ENCODE measurements around the gene EIF4G3.

EIF4G3 gene

GRCh38 chr1:20956272-20956671, 220.4 kb downstream of the EIF4G3 start:
- Histone ChIP-seq H3K27ac (ENCODE audit: low read depth, low read length) (no peak overlapping the region), H3K9me3 (ENCODE audit: control insufficient read depth, insufficient read depth, low read length) (no peaks in the 10 kb centered on the region), H3K9me2 (replicated peaks; ENCODE audit: control insufficient read depth, low read length) (no peaks in the 10 kb centered on the region), H3K36me3 (ENCODE audit: control insufficient read depth, low read length) (peaks cover 6% of the 10 kb centered on the region; the same call in 1 of the 2 replicates), H3K27me3 (ENCODE audit: control insufficient read depth, low read length) (no peaks in the 10 kb centered on the region), H3K4me3 (ENCODE audit: low read length) (no peak overlapping the region), H3K79me2 (ENCODE audit: control insufficient read depth, low read length) (no peaks in the 10 kb centered on the region), H4K20me1 (ENCODE audit: control insufficient read depth, insufficient read depth, low read depth, low read length) (no peaks in the 10 kb centered on the region), H3K4me2 (ENCODE audit: low read length) (no peak overlapping the region), H3K4me1 (ENCODE audit: control insufficient read depth, low read length) (no peaks in the 10 kb centered on the region), H3F3A (ENCODE audit: control insufficient read depth, insufficient read depth) (no peaks in the 10 kb centered on the region)
- TF ChIP-seq, protein P1, sequence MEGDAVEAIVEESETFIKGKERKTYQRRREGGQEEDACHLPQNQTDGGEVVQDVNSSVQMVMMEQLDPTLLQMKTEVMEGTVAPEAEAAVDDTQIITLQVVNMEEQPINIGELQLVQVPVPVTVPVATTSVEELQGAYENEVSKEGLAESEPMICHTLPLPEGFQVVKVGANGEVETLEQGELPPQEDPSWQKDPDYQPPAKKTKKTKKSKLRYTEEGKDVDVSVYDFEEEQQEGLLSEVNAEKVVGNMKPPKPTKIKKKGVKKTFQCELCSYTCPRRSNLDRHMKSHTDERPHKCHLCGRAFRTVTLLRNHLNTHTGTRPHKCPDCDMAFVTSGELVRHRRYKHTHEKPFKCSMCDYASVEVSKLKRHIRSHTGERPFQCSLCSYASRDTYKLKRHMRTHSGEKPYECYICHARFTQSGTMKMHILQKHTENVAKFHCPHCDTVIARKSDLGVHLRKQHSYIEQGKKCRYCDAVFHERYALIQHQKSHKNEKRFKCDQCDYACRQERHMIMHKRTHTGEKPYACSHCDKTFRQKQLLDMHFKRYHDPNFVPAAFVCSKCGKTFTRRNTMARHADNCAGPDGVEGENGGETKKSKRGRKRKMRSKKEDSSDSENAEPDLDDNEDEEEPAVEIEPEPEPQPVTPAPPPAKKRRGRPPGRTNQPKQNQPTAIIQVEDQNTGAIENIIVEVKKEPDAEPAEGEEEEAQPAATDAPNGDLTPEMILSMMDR (IDR thresholded peaks at IDR 0.05; ENCODE audit: low read depth, low read length, poor library complexity, severe bottlenecking) = no peak
- TF ChIP-seq EZH2phosphoT487 (IDR thresholded peaks at IDR 0.05; ENCODE audit: borderline replicate concordance, low read length) = no peak

- no peaks in the 10 kb centered on the region for H3K4me1 ChIP-seq (ENCODE audit: control insufficient read depth, low read length)
- no peak overlapping the region for H3K4me3 ChIP-seq (ENCODE audit: low read length)
- H4K20me1 ChIP-seq (ENCODE audit: control insufficient read depth, insufficient read depth, low read depth, low read length) = no peaks in the 10 kb centered on the region
- H3K79me2 ChIP-seq (ENCODE audit: control insufficient read depth, low read length) = no peaks in the 10 kb centered on the region
- H3K4me2 ChIP-seq (ENCODE audit: low read length) = no peak overlapping the region
- no peaks in the 10 kb centered on the region for H3F3A ChIP-seq (ENCODE audit: control insufficient read depth, insufficient read depth)
- TF ChIP-seq, protein P1 (IDR thresholded peaks at IDR 0.05; ENCODE audit: low read depth, low read length, poor library complexity, severe bottlenecking) = no peak
- TF ChIP-seq EZH2phosphoT487 (IDR thresholded peaks at IDR 0.05; ENCODE audit: borderline replicate concordance, low read length) = no peak
- H3K27ac ChIP-seq (ENCODE audit: low read depth, low read length) = no peak overlapping the region
- no peaks in the 10 kb centered on the region for H3K9me3 ChIP-seq (ENCODE audit: control insufficient read depth, insufficient read depth, low read length)
- H3K36me3 ChIP-seq (ENCODE audit: control insufficient read depth, low read length) = peaks cover 5% of the 10 kb centered on the region
- H3K9me2 ChIP-seq (replicated peaks; ENCODE audit: control insufficient read depth, low read length) = no peaks in the 10 kb centered on the region
- H3K27me3 ChIP-seq (ENCODE audit: control insufficient read depth, low read length) = no peaks in the 10 kb centered on the region
Measured at GRCh38 chr1:20950679-20951078, 226.0 kb downstream of the EIF4G3 start.

DNA sequence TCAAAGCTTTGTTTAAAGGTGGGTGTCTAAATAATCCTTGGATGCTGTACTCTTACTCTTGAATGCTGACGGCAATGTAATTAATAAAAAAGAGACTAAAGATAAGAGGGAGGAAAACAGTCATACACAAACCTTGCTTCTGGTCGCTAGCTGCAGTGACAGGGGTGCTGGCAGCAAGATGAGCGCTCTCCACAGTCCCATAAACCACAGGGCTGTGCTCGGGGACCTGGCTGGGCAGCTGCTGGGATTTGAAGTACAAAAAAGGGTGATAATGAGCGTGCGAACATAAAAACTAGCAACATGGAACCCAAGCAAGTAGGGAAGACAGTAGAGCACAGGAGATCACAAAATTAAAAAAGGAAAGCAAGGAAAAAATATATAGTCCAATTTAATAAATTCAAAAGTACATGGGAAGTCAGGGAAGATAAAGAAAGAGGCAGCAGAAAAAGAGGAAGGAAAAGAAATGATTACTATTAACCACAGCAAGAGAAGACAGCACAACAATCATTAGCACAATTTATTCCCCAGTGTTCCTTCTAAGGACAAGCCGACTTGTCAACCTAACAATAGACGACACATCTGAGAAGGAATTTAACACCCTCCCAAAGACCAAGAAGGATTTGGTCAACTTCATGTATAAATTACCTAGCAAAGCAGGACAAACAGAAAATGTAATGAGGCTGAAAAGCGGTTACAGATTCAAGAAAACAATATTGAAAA, 226.7 kb downstream of the EIF4G3 start:
- TF ChIP-seq EZH2phosphoT487 (IDR thresholded peaks at IDR 0.05; ENCODE audit: borderline replicate concordance, low read length) = no peak
- TF ChIP-seq, protein P1 (IDR thresholded peaks at IDR 0.05; ENCODE audit: low read depth, low read length, poor library complexity, severe bottlenecking) = no peak
- Histone ChIP-seq H4K20me1 (ENCODE audit: control insufficient read depth, insufficient read depth, low read depth, low read length) (no peaks in the 10 kb centered on the region), H3K4me2 (ENCODE audit: low read length) (no peak overlapping the region), H3K9me2 (replicated peaks; ENCODE audit: control insufficient read depth, low read length) (no peaks in the 10 kb centered on the region), H3K4me3 (ENCODE audit: low read length) (no peak overlapping the region), H3K36me3 (ENCODE audit: control insufficient read depth, low read length) (peaks cover 5% of the 10 kb centered on the region), H3K27ac (ENCODE audit: low read depth, low read length) (no peak overlapping the region), H3F3A (ENCODE audit: control insufficient read depth, insufficient read depth) (no peaks in the 10 kb centered on the region), H3K4me1 (ENCODE audit: control insufficient read depth, low read length) (no peaks in the 10 kb centered on the region), H3K27me3 (ENCODE audit: control insufficient read depth, low read length) (no peaks in the 10 kb centered on the region), H3K79me2 (ENCODE audit: control insufficient read depth, low read length) (no peaks in the 10 kb centered on the region), H3K9me3 (ENCODE audit: control insufficient read depth, insufficient read depth, low read length) (no peaks in the 10 kb centered on the region)
